H9 (cell line): ENCODE measurements around the gene TMPRSS11A. TPM values are rescaled to one million over a fixed set of nuclear protein-coding genes. Genes with fewer than 3 reads are reported as not detected.

Experiments used
- DNase-seq: peaks from one replicate; pipeline ENCODE4 v3.0.0-alpha.2; 2017
- H2AFZ ChIP-seq: one replicate; pipeline ENCODE4 v1.6.1; 2013; ENCODE audit warnings: mild to moderate bottlenecking, low read length, control low read depth, moderate library complexity
- H2AK5ac ChIP-seq: 2 replicates; pipeline ENCODE4 v1.6.1; 2013; ENCODE audit warnings: low read length, control low read depth, mixed read lengths; ENCODE audit not compliant: insufficient read length
- H2BK120ac ChIP-seq: one replicate; pipeline ENCODE4 v1.6.1; 2013; ENCODE audit warnings: low read depth, mild to moderate bottlenecking, low read length, control low read depth, inconsistent platforms; ENCODE audit not compliant: poor library complexity, severe bottlenecking
- H2BK12ac ChIP-seq: 2 replicates; pipeline ENCODE4 v1.6.1; 2013; ENCODE audit warnings: low read length, control low read depth, mixed read lengths, low read depth; ENCODE audit not compliant: insufficient read length
- H2BK15ac ChIP-seq: 2 replicates; pipeline ENCODE4 v1.6.1; 2013; ENCODE audit warnings: low read depth, low read length, control low read depth
- H2BK20ac ChIP-seq: one replicate; pipeline ENCODE4 v1.6.1; 2013; ENCODE audit warnings: low read depth, mild to moderate bottlenecking, low read length, control low read depth, inconsistent platforms; ENCODE audit not compliant: poor library complexity, severe bottlenecking
- H2BK5ac ChIP-seq: 2 replicates; pipeline ENCODE4 v1.6.1; 2013; ENCODE audit warnings: low read length, control low read depth, mixed read lengths; ENCODE audit not compliant: insufficient read length
- H3K14ac ChIP-seq: 2 replicates; pipeline ENCODE4 v1.6.1; 2013; ENCODE audit warnings: low read length, control low read depth; ENCODE audit not compliant: insufficient read depth
- H3K18ac ChIP-seq: 2 replicates; pipeline ENCODE4 v1.6.1; 2013; ENCODE audit warnings: low read depth, mild to moderate bottlenecking, mixed read lengths, low read length, control low read depth; ENCODE audit not compliant: insufficient read length
- H3K23ac ChIP-seq: 2 replicates; pipeline ENCODE4 v1.6.1; 2013; ENCODE audit warnings: low read length, control low read depth, mixed read lengths, low read depth; ENCODE audit not compliant: insufficient read length
- H3K23me2 ChIP-seq: 2 replicates; pipeline ENCODE4 v1.6.1; 2013; ENCODE audit warnings: low read depth, mild to moderate bottlenecking, mixed read lengths, low read length, control low read depth; ENCODE audit not compliant: insufficient read length, poor library complexity, severe bottlenecking
- H3K27ac ChIP-seq: 2 replicates; pipeline ENCODE4 v1.5.1; 2013; ENCODE audit warnings: low read length, control low read depth, mixed read lengths, low read depth; ENCODE audit not compliant: insufficient read length
- H3K27me3 ChIP-seq: 2 replicates; pipeline ENCODE4 v1.6.1; 2013; ENCODE audit warnings: low read length, control low read depth, inconsistent platforms; ENCODE audit not compliant: insufficient read depth
- H3K4ac ChIP-seq: 2 replicates; pipeline ENCODE4 v1.6.1; 2013; ENCODE audit warnings: low read depth, mild to moderate bottlenecking, control low read depth, inconsistent platforms, low read length, moderate library complexity
- H3K4me1 ChIP-seq: 2 replicates; pipeline ENCODE4 v1.6.1; 2013; ENCODE audit warnings: low read length, control low read depth, inconsistent platforms; ENCODE audit not compliant: insufficient read depth
- H3K4me2 ChIP-seq: 2 replicates; pipeline ENCODE4 v1.6.1; 2013; ENCODE audit warnings: low read length, control low read depth, mixed read lengths; ENCODE audit not compliant: insufficient read length, insufficient read depth
- H3K56ac ChIP-seq: 2 replicates; pipeline ENCODE4 v1.6.1; 2013; ENCODE audit warnings: low read depth, mild to moderate bottlenecking, mixed read lengths, low read length, control low read depth; ENCODE audit not compliant: insufficient read length
- H3K79me1 ChIP-seq: 2 replicates; pipeline ENCODE4 v1.6.1; 2013; ENCODE audit warnings: low read depth, mild to moderate bottlenecking, moderate library complexity, low read length, control low read depth, inconsistent platforms; ENCODE audit not compliant: insufficient read depth, poor library complexity, severe bottlenecking
- H3K79me2 ChIP-seq: 2 replicates; pipeline ENCODE4 v1.6.1; 2013; ENCODE audit warnings: low read length, control low read depth, inconsistent platforms; ENCODE audit not compliant: insufficient read depth
- H3K9ac ChIP-seq: 2 replicates; pipeline ENCODE4 v1.6.1; 2013; ENCODE audit warnings: low read length, control low read depth, mixed read lengths; ENCODE audit not compliant: insufficient read length; ENCODE audit errors: extremely low read depth
- H3K9me3 ChIP-seq: one replicate; pipeline ENCODE4 v1.6.1; 2013; ENCODE audit warnings: low read depth, low read length, inconsistent platforms; ENCODE audit not compliant: control insufficient read depth
- H3T11ph ChIP-seq: one replicate; pipeline ENCODE4 v1.6.1; 2013; ENCODE audit warnings: mild to moderate bottlenecking, low read length, control low read depth, inconsistent platforms
- H4K20me1 ChIP-seq: one replicate; pipeline ENCODE4 v1.6.1; 2013; ENCODE audit not compliant: control insufficient read depth, insufficient read length, insufficient read depth
- H4K5ac ChIP-seq: 2 replicates; pipeline ENCODE4 v1.6.1; 2013; ENCODE audit warnings: low read depth, mild to moderate bottlenecking, mixed read lengths, low read length, control low read depth; ENCODE audit not compliant: insufficient read length
- H4K8ac ChIP-seq: replicated peaks from 2 replicates; pipeline ENCODE4 v1.6.1; 2013; ENCODE audit warnings: low read length, control low read depth, mixed read lengths, low read depth; ENCODE audit not compliant: insufficient read length
- H4K91ac ChIP-seq: 2 replicates; pipeline ENCODE4 v1.6.1; 2013; ENCODE audit warnings: low read depth, mild to moderate bottlenecking, moderate library complexity, mixed read lengths, low read length, control low read depth; ENCODE audit not compliant: insufficient read length
- H3K27ac Mint-ChIP-seq, 3 experiments: 2 replicates in 2 of 3; 3 replicates in 1 of 3; pipeline ENCODE4 v1.8.0; 2020 to 2021; ENCODE audit warnings: mixed read lengths in 3 of 3, mild to moderate bottlenecking in 1 of 3, moderate library complexity in 1 of 3
- H3K27me3 Mint-ChIP-seq: 2 replicates; pipeline ENCODE4 v1.8.0; 2021; ENCODE audit warnings: low read depth, mild to moderate bottlenecking, moderate library complexity, mixed read lengths
- H3K36me3 Mint-ChIP-seq, 3 experiments: 2 replicates in 2 of 3; 3 replicates in 1 of 3; pipeline ENCODE4 v1.8.0; 2020 to 2021; ENCODE audit warnings: low read depth in 3 of 3, mixed read lengths in 3 of 3; ENCODE audit not compliant: insufficient read depth in 1 of 3
- H3K4me1 Mint-ChIP-seq, 2 experiments: 2 replicates each; pipeline ENCODE4 v1.8.0; 2020; ENCODE audit warnings: mixed read lengths in 2 of 2
- H3K4me3 Mint-ChIP-seq, 2 experiments: 2 replicates in 1 of 2; 3 replicates in 1 of 2; pipeline ENCODE4 v1.8.0; 2020 to 2021; ENCODE audit warnings: mild to moderate bottlenecking in 2 of 2, mixed read lengths in 2 of 2, moderate library complexity in 1 of 2
- H3K9me3 Mint-ChIP-seq, 2 experiments: 2 replicates in 1 of 2; 3 replicates in 1 of 2; pipeline ENCODE4 v1.8.0; 2020; ENCODE audit warnings: mild to moderate bottlenecking in 2 of 2, mixed read lengths in 2 of 2, moderate library complexity in 1 of 2
- CTCF ChIP-seq: fragments of 200-600 bp; sonication (generic); conservative IDR thresholded peaks from 3 replicates; pipeline ENCODE4 v1.8.0; 2021; ENCODE audit warnings: antibody characterized with exemption, mild to moderate bottlenecking
- WGBS: extraction: QIAGEN DNeasy Blood & Tissue Kit; methylation state at CpG from one replicate; pipeline ENCODE4 v1.1.7; 2013; ENCODE audit warnings: missing lambda C conversion rate, low lambda C conversion rate, mixed read lengths; ENCODE audit not compliant: insufficient read length; ENCODE audit errors: extremely low coverage; 5-methylcytosine and 5-hydroxymethylcytosine counted together
- total RNA-seq: library from RNA; stranded (reverse); gene quantifications from 2 replicates; pipeline ENCODE4 v1.2.1, GENCODE V29; 2021

Gene TMPRSS11A
- total RNA-seq, 1 experiment from 2014 or later = not detected

- H2BK120ac ChIP-seq = no peak overlapping the region
- H4K5ac ChIP-seq = no peak overlapping the region
- Mint-ChIP-seq H3K4me1 (peaks cover 6 to 12% of the 10 kb centered on the region in 2 experiments), H3K4me3 (no peak overlapping the region), H3K27me3 (no peaks in the 10 kb centered on the region), H3K9me3 (no peaks in the 10 kb centered on the region), H3K27ac (no peak overlapping the region), H3K36me3 (no peaks in the 10 kb centered on the region)
- H4K20me1 ChIP-seq = no peaks in the 10 kb centered on the region
- no peaks in the 10 kb centered on the region for H3K9me3 ChIP-seq
- no peaks in the 10 kb centered on the region for H3K79me2 ChIP-seq
- H3T11ph ChIP-seq = no peak overlapping the region
- H2AK5ac ChIP-seq = no peak overlapping the region
- no peak overlapping the region for H3K27ac ChIP-seq
- H4K91ac ChIP-seq = no peak overlapping the region
- WGBS = no CpG with 5 or more reads among the region's 5 CpGs
- no peaks in the 10 kb centered on the region for H3K27me3 ChIP-seq
- H3K4ac ChIP-seq = no peak overlapping the region
- peaks cover 3% of the 10 kb centered on the region for H3K4me1 ChIP-seq
- H3K23me2 ChIP-seq = no peaks in the 10 kb centered on the region
- no peak overlapping the region for H3K14ac ChIP-seq
- TF ChIP-seq CTCF = no peak
- H3K9ac ChIP-seq = no peak overlapping the region
- no peak overlapping the region for H2BK5ac ChIP-seq
- H2BK15ac ChIP-seq = no peak overlapping the region
- H4K8ac ChIP-seq = no peak overlapping the region
- H3K23ac ChIP-seq = no peak overlapping the region
- H3K79me1 ChIP-seq = no peaks in the 10 kb centered on the region
- H3K4me2 ChIP-seq = no peak overlapping the region
- H3K56ac ChIP-seq = no peak overlapping the region
- H2AFZ ChIP-seq = no peak overlapping the region
- no peak overlapping the region for H3K18ac ChIP-seq
- H2BK12ac ChIP-seq = no peak overlapping the region
- no peak for DNase-seq
- H2BK20ac ChIP-seq = no peak overlapping the region
Observed at GRCh38 chr4:67933038-67933437, 30.3 kb downstream of the TMPRSS11A start.
